GM18505 (cell line): Measurements from ENCODE around the gene E2F3.

Source experiments
- ATAC-seq: cut with Tn5 transposase; IDR thresholded peaks from one replicate; pipeline ENCODE4 v1.9.1; 2021; ENCODE audit not compliant: unreplicated experiment
- POLR2A ChIP-seq: IDR thresholded peaks from 4 replicates; pipeline ENCODE4 v1.6.1; 2011; ENCODE audit warnings: borderline replicate concordance; ENCODE audit not compliant: insufficient read depth, insufficient read length; ENCODE audit errors: extremely low read depth

The E2F3 gene

GRCh38 chr6:20427856-20428255, 26.2 kb downstream of the E2F3 start:
- no peak for TF ChIP-seq POLR2A
- peak; percentile 91 for ATAC-seq

- ATAC-seq = no peak
- no peak for TF ChIP-seq POLR2A
These were observed 31.0 kb downstream of the E2F3 start for GRCh38 chr6:20432692-20433091.

GRCh38 chr6:20433321-20433720, 31.6 kb downstream of the E2F3 start:
- ATAC-seq = no peak
- TF ChIP-seq POLR2A = no peak

- no peak for ATAC-seq
- no peak for TF ChIP-seq POLR2A
These were observed 32.2 kb downstream of the E2F3 start for GRCh38 chr6:20433929-20434328.

- TF ChIP-seq POLR2A = no peak
These were observed 33.1 kb downstream of the E2F3 start for GRCh38 chr6:20434766-20435165.

GRCh38 chr6:20436719-20437118, 35.0 kb downstream of the E2F3 start:
- ATAC-seq = no peak
- TF ChIP-seq POLR2A = no peak

More at GRCh38 chr6:20434766-20435165, 33.1 kb downstream of the E2F3 start:
- no peak for ATAC-seq

- no peak for ATAC-seq
- no peak for TF ChIP-seq POLR2A
These were observed 36.0 kb downstream of the E2F3 start for GRCh38 chr6:20437639-20438038.

- ATAC-seq = no peak
- no peak for TF ChIP-seq POLR2A
These were observed 36.9 kb downstream of the E2F3 start for GRCh38 chr6:20438462-20439070.

GRCh38 chr6:20439558-20439957, 37.9 kb downstream of the E2F3 start:
- no peak for TF ChIP-seq POLR2A
- ATAC-seq = no peak

- TF ChIP-seq POLR2A = no peak
- no peak for ATAC-seq
These were observed 38.6 kb downstream of the E2F3 start for GRCh38 chr6:20440296-20440695.

- no peak for TF ChIP-seq POLR2A
- no peak for ATAC-seq
These were observed 39.6 kb downstream of the E2F3 start for GRCh38 chr6:20441236-20441635.

GRCh38 chr6:20441921-20442320, 40.2 kb downstream of the E2F3 start:
- no peak for TF ChIP-seq POLR2A
- no peak for ATAC-seq

GRCh38 chr6:20444786-20445271, 43.1 kb downstream of the E2F3 start:
- TF ChIP-seq POLR2A = no peak
- ATAC-seq = no peak

GRCh38 chr6:20447157-20447556, 45.5 kb downstream of the E2F3 start:
- TF ChIP-seq POLR2A = no peak
- ATAC-seq = no peak
